ENCODE data around the gene CHAD. TPM values are rescaled to one million over a fixed set of nuclear protein-coding genes. Genes with fewer than 3 reads are reported as not detected.

The CHAD gene
- total RNA-seq, 4 donors from 2014 or later: not detected

GRCh38 chr17:50425682-50426471, 42.8 kb downstream of the CHAD start, which contains the start of gene ACSF2:
Gene ACSF2 (plus strand): TSS chr17:50426218. CDS start chr17:50426262, 44 bp downstream.
- TF ChIP-seq CTCF (IDR thresholded peaks at IDR 0.05): no peak
- DNase-seq (ENCODE audit: low spot score): peak; percentile 39
- peak; percentile 45 for ATAC-seq (ENCODE audit: low FRiP score)

DNA sequence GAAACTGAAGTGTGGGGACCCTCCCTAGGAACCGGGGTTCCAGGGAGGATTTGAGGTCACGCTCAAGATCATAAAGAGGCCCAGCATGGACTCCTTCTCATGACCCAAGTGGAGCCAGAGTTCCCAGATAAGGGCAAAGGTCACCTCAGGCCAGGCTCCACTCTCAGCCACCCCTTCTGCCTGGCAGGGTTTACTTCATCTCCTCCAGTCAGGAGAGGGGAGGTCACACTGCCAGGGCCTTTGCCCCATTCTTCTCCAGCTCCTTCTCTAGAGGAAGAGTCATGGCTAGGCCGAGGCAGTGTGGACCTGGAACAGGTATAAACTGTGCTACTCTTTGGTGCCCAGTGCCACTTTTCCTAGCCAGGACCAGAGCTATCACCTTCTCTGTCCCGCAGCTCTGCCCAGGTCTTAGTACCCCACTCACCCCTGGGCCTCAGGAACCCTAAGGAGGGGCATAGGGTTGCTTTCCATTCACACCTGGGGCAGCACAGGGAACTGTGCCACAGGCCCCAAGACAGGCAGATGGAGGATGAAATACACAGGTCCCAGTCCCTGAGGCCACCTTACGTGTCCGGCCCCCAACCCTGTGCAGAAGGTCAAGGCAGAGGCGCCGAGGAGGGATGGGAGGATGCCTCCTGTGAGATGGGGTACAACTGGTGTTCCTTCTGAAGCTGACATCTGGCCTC, 43.5 kb downstream of the CHAD start:
- DNase-seq (ENCODE audit: low spot score) (no peak), ATAC-seq (ENCODE audit: low FRiP score) (no peak)
- TF ChIP-seq CTCF (IDR thresholded peaks at IDR 0.05): no peak

GRCh38 chr17:50424246-50424995, 44.3 kb downstream of the CHAD start:
- TF ChIP-seq CTCF (IDR thresholded peaks at IDR 0.05): no peak
- ATAC-seq (ENCODE audit: low FRiP score): no peak

DNA sequence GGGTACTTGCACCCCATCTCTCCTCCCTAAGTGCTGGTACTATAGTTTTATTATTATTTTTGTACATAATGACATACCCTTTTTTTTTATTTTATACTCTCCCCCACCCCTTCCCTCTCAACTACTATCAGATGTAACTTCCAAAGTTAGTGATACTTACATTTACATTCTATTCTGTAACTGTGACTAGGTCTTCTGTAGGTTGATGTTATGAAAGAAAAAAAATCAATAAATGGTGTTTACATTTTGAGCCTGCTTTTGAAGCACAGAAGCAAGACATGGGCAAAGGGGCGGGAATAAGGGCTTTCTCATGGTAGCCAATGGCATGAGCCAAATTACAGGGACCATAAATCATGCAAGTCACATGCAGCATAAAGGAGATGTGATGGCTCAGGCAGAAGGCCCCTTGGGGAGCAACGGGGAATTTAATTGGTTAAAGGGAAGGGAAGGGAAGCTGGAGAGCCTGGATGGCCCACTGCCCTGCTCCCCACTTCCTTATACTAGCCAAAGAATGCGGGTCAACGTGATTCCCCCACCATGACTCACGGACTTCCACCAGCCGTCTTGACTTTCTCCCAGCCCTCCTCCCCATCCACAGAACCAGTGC, 45.0 kb downstream of the CHAD start:
- TF ChIP-seq CTCF (IDR thresholded peaks at IDR 0.05): no peak
- DNase-seq (ENCODE audit: low spot score) (no peak), ATAC-seq (ENCODE audit: low FRiP score) (no peak)

More at GRCh38 chr17:50424246-50424995, 44.3 kb downstream of the CHAD start:
- no peak for DNase-seq (ENCODE audit: low spot score)

DNA sequence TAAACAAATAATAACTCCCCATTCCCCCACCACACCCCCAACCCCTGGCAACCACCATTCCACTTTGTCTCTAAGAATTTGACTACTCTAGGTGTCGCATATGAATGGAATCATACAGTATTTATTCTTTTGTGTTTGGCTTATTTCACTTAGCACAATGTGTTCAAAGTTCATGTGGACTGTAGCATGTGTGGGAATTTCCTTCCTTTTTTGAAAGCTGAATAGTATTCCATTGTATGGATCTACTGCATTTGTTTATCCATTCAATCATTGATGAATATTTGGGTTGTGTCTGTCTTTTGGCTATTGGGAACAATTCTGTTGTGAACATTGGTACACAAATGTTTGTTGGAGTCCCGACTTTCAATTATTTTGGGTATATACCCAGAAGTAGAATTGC, 45.9 kb downstream of the CHAD start:
- no peak for DNase-seq (ENCODE audit: low spot score)
- ATAC-seq (ENCODE audit: low FRiP score): no peak
- no peak for TF ChIP-seq CTCF (IDR thresholded peaks at IDR 0.05)

DNA sequence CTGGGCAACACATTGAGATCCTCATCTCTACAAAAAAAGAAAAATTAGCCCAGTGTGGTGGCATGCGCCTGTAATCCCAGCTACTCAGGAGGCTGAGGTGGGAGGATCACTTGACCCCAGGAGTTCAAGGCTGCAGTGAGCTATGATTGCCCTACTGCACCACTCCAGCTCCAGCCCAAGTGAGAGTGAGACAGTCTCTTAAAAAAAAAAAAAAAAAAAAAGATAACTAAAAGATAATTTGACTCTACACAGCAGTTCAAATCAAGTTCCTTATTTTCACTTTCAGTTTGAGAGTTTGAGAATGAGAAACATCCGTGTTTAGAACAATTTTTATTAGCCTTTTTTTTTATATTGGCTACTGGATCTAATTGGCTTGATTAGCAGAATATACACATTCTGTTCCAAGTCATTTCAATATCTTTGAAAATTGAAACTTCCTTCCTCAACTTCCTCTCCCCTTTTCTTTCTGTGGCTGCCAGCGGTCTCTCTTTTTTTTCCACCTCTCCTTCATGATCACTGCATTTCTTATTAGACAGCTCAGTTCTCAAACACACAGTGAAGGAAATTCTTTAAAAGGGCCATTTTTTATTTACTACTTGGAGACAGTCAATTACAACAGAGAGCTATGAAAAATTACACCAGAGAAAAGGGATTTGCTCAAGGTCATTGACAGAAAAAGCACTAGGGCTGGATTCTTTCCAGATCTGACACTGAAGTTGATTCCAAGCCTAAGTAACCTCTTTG, 47.2 kb downstream of the CHAD start:
- no peak for ATAC-seq (ENCODE audit: low FRiP score)
- no peak for DNase-seq (ENCODE audit: low spot score)
- no peak for TF ChIP-seq CTCF (IDR thresholded peaks at IDR 0.05)
